Ovary (tissue), 9 donors: Measurements from ENCODE around the gene SP140. TPM values are rescaled to one million over a fixed set of nuclear protein-coding genes. Genes with fewer than 3 reads are reported as not detected.
"Not testable (repeated sequence)": the region's sequence is repeated elsewhere in the genome, so short reads cannot be mapped to it uniquely, and the experiment has no call there.

Experiments
- DNase-seq, 5 donors: peaks; one replicate each; pipeline ENCODE4 v3.0.0-alpha.2; 2019 to 2020
- H3K27ac ChIP-seq, 2 donors: fragments of 200-600 bp; one replicate each; pipeline versions ENCODE4 v1.5.1 to v1.8.0; 2019 to 2022
- H3K27me3 ChIP-seq: fragments of 200-600 bp; one replicate; pipeline ENCODE4 v1.8.0; 2022
- H3K36me3 ChIP-seq: fragments of 200-600 bp; sonication (generic); one replicate; pipeline ENCODE4 v1.5.1; 2019
- H3K4me1 ChIP-seq: one replicate; pipeline ENCODE4 v1.8.1; 2013; ENCODE audit warnings: mild to moderate bottlenecking, moderate library complexity; ENCODE audit not compliant: insufficient read depth
- H3K4me3 ChIP-seq: fragments of 200-600 bp; sonication (generic); one replicate; pipeline ENCODE4 v1.5.1; 2017
- H3K9me3 ChIP-seq, 2 donors: fragments of 200-600 bp in 1 of 2; sonication (generic) in 1 of 2; one replicate each; pipeline versions ENCODE4 v1.5.1 to v1.8.1; 2013 to 2019; ENCODE audit warnings: mild to moderate bottlenecking in 1 of 2, moderate library complexity in 1 of 2
- EP300 ChIP-seq: sonication (generic); formaldehyde crosslinking; IDR thresholded peaks from one replicate; pipeline ENCODE4 v1.6.1; 2017; ENCODE audit warnings: antibody characterized with exemption
- POLR2A ChIP-seq: fragments of 450-650 bp; IDR thresholded peaks from one replicate; pipeline ENCODE4 v1.6.1; 2017; ENCODE audit warnings: antibody characterized with exemption, mild to moderate bottlenecking, moderate library complexity
- WGBS, 3 donors: extraction: QIAGEN DNeasy Blood & Tissue Kit in 1 of 3; methylation state at CpG; one replicate each; pipeline versions ENCODE4 v1.1.5 to v1.1.7; 2013 to 2017; 5-methylcytosine and 5-hydroxymethylcytosine counted together
- intact Hi-C, 4 donors: fragments of 100-400 bp; cut with DNase I; formaldehyde crosslinking; loops; one replicate each; pipeline versions ENCODE4 v1.11.0 to v1.15.1; 2022 to 2023
- polyA plus RNA-seq, 2 donors: library from polyadenylated mRNA; stranded (reverse); fragments of 200-250 nt in 1 of 2; fragments of 350-450 nt in 1 of 2; fragmentation: Illumina TruSeq in 1 of 2; extraction: RNeasy Lipid Tissue Mini Kit (QIAGEN cat#74804) in 1 of 2; gene quantifications; one replicate each; pipeline ENCODE4 v1.2.3, GENCODE V29; 2013 to 2014
- total RNA-seq, 7 donors: library from RNA; depleted of rRNA in 2 of 7; stranded (reverse); fragments of >200 nt in 2 of 7; fragmentation: NEBNext Ultra II Directional in 3 of 7; extraction: Animal tissue kit (Norgen Biotek cat#: 25700) in 3 of 7; gene quantifications; one replicate each; pipeline versions ENCODE4 v1.1.0 to v1.2.4, GENCODE V29; 2016 to 2023
- TF ChIP-seq, protein P1 (sequence below), 3 donors: fragments of 450-650 bp in 2 of 3; fragments of 200-600 bp in 1 of 3; IDR thresholded peaks; one replicate each; pipeline versions ENCODE4 v1.5.1 to v1.8.0; 2016 to 2022; ENCODE audit warnings: antibody characterized with exemption in 3 of 3, mild to moderate bottlenecking in 1 of 3
- donor health status: DM: no; HTN: no; CAD: no; lungs with moderate emphysema.
- donor health status: DM: no; HTN: no; CAD: no.
- donor health status: Bipolar disorder and iron deficiency.
- donor health status: DM: yes; HTN: yes; CAD: no.
- donor health status: DM: no; HTN: no; CAD: no.
- donor health status: DM: yes; HTN: yes; CAD: no.

Gene SP140
- total and polyA plus RNA-seq, 9 donors = 0.23 to 3.4 (median 1.0) TPM

DNA sequence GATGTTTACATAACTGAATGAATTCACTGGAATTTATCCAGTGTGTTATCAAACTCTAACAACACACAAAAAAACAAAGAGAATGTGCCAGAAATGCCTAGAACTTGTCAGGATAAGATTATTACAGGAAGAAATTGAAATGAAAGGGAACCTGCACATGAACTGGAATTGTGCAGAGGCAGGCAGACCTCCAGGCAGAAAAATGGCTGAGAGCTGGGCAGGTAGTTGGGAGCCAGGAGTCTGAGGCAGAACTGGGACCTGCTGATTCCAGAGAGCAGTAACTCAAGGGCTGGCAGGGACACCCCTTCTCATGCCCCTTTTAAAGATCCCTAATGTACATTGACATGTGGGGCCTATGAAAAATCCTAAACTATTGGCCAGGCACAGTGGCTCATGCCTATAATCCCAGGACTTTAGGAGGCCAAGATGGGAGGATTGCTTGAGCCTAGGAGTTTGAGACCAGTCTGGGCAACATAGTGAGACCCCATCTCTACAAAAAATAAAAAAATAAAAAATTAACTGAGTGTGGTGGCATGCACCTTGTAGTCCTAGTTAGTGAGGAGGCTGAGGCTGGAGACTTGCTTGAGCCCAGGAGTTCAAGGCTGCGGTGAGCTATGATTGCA is 5.1 kb upstream of the SP140 start:
- intact Hi-C loops = no loop called here
- peak overlapping the region in 1 of 2 donors; percentile 62 for H3K27ac ChIP-seq
- peaks cover 6% of the 10 kb centered on the region for H3K4me1 ChIP-seq
- WGBS, 3 donors = 97 to 100% (median 97%) methylated on average over 1 of the region's 1 CpG
- H3K4me3 ChIP-seq = peak overlapping the region; percentile 48
- no peaks in the 10 kb centered on the region for H3K36me3 ChIP-seq
- no peak for DNase-seq
- TF ChIP-seq EP300 = no peak
- TF ChIP-seq, protein P1, sequence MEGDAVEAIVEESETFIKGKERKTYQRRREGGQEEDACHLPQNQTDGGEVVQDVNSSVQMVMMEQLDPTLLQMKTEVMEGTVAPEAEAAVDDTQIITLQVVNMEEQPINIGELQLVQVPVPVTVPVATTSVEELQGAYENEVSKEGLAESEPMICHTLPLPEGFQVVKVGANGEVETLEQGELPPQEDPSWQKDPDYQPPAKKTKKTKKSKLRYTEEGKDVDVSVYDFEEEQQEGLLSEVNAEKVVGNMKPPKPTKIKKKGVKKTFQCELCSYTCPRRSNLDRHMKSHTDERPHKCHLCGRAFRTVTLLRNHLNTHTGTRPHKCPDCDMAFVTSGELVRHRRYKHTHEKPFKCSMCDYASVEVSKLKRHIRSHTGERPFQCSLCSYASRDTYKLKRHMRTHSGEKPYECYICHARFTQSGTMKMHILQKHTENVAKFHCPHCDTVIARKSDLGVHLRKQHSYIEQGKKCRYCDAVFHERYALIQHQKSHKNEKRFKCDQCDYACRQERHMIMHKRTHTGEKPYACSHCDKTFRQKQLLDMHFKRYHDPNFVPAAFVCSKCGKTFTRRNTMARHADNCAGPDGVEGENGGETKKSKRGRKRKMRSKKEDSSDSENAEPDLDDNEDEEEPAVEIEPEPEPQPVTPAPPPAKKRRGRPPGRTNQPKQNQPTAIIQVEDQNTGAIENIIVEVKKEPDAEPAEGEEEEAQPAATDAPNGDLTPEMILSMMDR (IDR thresholded peaks at IDR 0.05) = no peak
- TF ChIP-seq POLR2A = no peak
- H3K9me3 ChIP-seq = no peaks in the 10 kb centered on the region
- H3K27me3 ChIP-seq = no peaks in the 10 kb centered on the region

DNA sequence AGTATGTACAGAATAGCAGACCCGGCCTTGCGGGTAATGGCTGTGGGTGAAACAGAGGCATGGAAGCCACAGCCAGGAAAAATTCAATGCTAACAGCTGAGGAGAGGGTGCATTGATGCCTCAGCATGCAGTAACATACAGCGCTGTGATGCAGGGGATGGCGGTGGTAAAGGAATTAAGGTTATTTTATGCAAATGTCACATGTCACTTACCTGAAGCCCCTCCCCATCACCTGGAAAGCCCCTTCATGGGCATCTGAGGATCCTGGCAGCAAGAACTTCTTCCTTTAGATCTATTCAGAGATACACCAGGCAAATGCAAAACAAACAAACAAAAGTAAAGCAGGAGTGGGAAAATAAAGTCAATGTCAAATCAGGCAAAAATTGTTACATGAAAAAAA is 4.0 kb upstream of the SP140 start:
- Histone ChIP-seq H3K4me1 (peaks cover 6% of the 10 kb centered on the region), H3K27ac (no peak overlapping the region), H3K9me3 (no peaks in the 10 kb centered on the region), H3K4me3 (no peak overlapping the region), H3K27me3 (no peaks in the 10 kb centered on the region), H3K36me3 (no peaks in the 10 kb centered on the region)
- TF ChIP-seq, protein P1 (IDR thresholded peaks at IDR 0.05) = no peak
- no peak for TF ChIP-seq POLR2A
- no peak for TF ChIP-seq EP300
- intact Hi-C loops = no loop called here
- WGBS, 3 donors = 95 to 99% (median 97%) methylated on average over 4 of the region's 4 CpGs
- DNase-seq = no peak

DNA sequence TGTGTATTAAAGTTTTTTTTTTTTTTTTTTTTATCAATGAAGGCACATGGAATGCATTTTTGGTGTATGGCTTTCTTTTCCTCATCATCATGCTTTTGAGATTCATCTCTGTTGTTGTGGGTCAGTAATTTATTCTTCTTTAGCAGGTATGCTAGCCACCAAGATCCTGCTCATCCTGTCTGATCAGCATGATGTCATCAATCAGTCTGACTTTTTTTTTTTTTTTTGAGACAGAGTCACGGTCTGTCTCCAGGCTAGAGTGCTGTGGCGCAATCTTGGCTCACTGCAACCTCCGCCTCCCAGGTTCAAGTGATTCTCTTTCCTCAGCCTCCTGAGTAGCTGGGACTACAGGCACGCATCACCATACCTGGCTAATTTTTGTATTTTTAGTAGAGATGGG is 2.7 kb upstream of the SP140 start:
- H3K36me3 ChIP-seq, intact Hi-C loops: not testable (repeated sequence)
- WGBS, 3 donors = 95 to 100% (median 97%) methylated on average over 4 of the region's 4 CpGs

DNA sequence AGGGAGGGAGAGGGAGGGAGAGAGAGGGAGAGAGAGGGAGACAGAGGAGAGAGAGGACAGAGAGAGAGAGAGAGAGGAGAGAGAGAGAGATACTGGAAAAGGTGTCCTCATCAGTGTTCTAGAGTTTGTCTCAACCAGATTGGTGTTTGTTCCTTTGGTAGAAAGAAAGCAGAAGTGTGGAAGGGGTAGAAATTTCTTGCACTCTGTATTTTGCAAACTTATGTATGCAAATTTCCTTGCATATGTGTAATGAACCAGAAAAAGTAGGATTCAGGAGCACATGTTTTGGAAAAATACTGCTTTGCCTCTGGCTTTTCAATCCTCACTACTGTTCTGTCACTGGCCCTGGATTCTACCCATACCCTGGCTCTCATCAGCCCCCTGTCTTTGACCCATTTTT is 1.1 kb upstream of the SP140 start:
- intact Hi-C loops = no loop called here
- Histone ChIP-seq H3K27ac (no peak overlapping the region), H3K36me3 (no peaks in the 10 kb centered on the region), H3K27me3 (no peaks in the 10 kb centered on the region), H3K9me3 (no peaks in the 10 kb centered on the region), H3K4me1 (peaks cover 2% of the 10 kb centered on the region), H3K4me3 (no peak overlapping the region)
- TF ChIP-seq EP300 = no peak
- TF ChIP-seq, protein P1 (IDR thresholded peaks at IDR 0.05) = no peak
- no peak for TF ChIP-seq POLR2A
- DNase-seq = no peak

More for the DNA sequence above, 2.7 kb upstream of the SP140 start:
- H3K27ac ChIP-seq, H3K9me3 ChIP-seq, H3K27me3 ChIP-seq, DNase-seq, H3K4me3 ChIP-seq, H3K4me1 ChIP-seq: not testable (repeated sequence)

DNA sequence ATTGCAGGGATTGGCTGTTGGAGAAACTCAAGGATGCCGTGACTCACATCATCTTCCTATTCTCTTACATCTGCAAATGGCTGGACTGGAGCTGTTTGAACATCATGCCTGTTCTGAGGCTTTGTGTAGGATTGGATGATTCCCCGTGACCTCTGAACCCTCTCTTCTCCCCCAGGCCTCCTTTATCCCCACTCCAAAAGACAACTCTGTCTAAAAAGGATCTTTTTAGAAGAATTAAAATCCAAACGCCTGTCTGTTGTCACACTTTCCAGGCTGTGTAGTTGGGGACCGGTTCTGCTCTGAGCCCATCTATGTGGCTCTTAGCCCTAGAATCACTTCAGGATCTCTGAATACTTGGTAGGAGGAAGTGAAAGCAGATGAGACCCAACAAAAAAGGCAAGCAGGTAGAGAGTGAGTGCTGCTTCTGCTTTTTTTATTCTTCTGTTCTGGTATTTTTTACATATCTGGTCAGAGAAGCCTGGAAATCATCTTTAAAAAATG is 565 bp downstream of the SP140 start:
- 92 to 97% (median 94%) methylated on average over 4 of the region's 4 CpGs for WGBS, 3 donors

More for the DNA sequence above, 565 bp downstream of the SP140 start:
- TF ChIP-seq, protein P1 (IDR thresholded peaks at IDR 0.05) = no peak
- TF ChIP-seq POLR2A (no peak), EP300 (no peak)
- Histone ChIP-seq H3K4me3 (no peak overlapping the region), H3K27me3 (no peaks in the 10 kb centered on the region), H3K9me3 (no peaks in the 10 kb centered on the region), H3K4me1 (no peaks in the 10 kb centered on the region), H3K36me3 (no peaks in the 10 kb centered on the region), H3K27ac (no peak overlapping the region)
- intact Hi-C loops = no loop called here
- no peak for DNase-seq
